GM21619 (cell line): ENCODE results near the gene DGCR2.
"Not testable (repeated sequence)": the region's sequence is repeated elsewhere in the genome, so short reads cannot be mapped to it uniquely, and the experiment has no call there.

Experiments
- ATAC-seq: cut with Tn5 transposase; IDR thresholded peaks from one replicate; pipeline ENCODE4 v1.9.1; 2021; ENCODE audit not compliant: unreplicated experiment

Gene DGCR2

DNA sequence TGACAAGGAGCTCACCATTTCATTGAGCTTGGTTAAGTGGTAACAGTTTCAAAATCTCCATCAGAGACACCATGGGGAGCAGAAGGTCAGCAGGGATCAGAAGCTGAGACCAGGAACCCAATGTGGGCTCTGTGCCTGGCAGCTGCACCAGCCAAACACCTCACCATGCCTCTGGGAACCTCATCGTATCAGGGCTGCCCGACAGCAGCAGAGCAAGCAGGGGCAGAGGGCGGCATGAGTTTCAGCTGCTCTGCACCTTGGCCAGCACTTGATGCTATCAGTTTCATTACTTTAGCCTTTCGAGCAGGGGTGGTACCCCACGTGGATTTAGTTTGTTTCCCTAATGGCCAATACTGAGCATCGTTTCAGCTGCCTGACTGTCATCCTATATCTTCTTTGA is 77.8 kb downstream of the DGCR2 start:
- no peak for ATAC-seq

DNA sequence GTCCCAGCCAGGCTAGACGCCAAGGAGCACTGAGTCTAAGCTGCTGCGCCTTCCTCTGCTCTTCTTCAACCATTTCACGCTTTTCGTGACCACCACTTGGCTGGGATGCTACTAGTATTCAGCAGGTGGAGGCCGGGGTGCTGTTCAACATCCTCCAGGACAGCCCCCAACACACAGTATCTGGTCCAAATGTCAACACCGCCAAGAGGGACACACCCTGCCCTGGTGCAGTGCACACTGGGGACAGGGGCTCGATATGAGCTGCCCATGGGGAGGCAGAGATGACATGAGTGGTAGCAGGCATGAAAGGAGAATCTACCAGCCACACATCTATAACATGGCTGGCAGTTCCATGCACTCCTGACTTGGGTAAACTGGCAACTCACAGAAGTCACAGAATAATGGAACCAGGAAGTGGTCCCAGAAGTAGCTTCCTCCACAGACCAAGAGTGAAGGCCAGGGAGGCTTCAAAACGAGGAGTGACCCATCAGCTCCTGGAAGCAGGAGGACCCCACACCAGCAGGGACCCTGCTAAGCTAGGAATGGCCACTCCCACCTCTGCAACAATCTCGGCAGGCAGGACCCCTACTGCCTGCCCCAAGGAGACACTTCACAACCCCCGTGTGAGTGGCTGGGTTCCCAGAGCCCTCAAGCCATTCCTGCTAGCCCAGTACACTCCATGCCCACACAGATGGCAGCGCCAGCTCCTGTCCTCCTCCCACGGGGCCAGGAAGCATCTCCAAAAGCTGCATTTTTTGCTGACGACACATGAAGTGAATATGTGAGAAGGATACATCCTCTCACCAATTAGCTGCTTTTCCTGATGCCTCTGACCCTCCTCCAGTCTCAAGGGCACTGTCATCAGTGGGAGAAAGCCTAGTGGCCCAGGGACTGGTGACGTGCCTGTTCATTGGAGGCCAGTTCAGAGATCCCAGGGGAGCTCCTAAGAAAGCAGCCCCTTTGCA is 78.8 kb downstream of the DGCR2 start:
- ATAC-seq = no peak

DNA sequence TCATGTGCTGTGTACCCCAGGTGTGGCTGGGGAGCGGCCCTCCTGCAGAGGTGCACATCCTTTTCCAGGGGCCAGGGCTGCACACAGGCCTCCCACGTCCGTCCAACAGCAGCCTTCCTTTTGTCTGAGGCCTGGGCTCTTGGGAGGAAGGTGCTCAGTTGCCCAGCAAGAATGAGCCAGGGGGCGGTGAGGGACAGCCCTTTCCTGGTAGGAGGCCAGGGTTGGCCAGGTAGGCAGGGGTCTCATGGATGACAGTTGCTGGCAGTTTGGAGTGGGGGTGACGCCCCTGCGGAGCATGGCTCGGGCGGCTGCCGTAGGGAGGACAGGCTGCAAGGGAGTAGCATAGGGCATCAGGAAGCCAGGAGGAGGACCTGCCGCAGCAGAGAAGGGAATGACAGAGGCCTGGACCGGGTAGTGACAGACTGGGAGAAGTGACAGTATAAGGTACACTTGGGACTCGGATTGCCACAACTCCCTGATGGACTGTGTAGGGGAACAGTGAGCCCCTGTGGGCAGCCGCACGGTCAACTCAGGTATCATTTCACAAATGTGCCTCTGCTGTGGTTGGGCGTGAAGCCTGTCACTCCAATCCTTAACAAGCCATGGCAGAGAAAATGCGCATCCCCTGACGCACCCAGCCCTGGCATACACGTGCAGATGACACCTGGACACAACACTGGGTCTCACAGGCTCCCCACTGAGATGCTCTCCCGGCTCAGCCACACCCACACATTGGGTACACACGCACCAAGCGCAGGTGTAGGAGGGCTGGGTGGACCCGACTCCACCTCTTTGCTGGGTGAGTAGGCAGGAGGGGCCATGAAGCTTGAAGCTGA is 79.7 kb downstream of the DGCR2 start:
- ATAC-seq = no peak

DNA sequence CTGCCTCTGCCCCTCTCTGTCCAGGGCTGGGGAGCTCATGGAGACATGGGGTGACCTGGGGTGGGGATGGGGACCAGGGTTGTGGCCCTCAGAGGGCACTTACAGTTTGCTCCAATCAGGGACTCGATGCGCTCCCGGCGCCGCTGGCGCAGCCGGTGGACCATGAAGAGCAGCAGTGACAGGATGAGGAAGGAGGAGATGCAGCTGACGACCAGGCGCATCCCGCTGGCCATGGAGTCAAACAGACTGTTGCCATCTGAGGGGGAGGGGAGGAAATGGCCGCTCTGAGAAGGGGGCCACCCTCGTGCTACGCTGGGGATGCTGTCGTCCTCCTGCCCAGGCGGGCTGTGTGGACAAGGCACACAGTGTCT is 80.5 kb downstream of the DGCR2 start:
- no peak for ATAC-seq

DNA sequence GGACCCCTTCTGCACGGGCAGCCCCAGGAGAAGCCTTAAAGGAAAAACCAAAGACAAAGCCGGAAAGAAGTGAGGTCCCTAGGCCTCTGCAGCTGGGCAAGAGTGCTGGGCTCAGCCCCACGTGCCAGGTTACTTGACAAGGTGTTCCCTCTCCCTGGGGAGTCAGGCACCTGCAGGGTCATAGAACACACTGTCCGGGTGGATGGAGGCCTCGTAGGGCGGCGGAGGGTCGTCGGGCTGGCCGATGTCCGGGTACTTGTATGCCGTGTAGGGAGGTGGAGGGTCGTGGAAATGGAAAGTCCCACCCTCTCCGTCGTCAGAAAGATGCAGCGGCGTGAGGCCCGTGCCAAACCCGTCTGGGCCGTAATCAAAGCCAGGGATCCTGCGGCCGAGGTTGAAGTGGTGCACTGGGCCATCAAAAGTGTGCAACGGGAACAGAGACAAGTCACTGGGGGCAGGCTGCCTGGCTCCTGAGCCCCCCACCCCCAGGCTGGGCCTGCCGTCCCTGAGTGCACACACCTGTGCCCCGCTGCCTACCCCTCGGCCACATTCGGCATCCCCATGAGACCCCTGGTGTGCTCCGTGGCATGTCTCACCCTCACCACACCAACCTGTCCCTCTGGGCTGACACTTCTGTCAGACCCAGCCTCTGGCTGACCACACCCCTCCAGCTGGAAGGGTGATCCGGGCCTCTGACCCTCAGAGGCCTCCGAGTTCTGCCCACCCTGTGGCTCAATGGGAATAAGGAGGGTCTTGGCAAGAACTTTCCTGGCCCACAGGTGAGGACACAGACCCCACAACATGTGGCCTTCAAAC is 81.1 kb downstream of the DGCR2 start:
- ATAC-seq = no peak

DNA sequence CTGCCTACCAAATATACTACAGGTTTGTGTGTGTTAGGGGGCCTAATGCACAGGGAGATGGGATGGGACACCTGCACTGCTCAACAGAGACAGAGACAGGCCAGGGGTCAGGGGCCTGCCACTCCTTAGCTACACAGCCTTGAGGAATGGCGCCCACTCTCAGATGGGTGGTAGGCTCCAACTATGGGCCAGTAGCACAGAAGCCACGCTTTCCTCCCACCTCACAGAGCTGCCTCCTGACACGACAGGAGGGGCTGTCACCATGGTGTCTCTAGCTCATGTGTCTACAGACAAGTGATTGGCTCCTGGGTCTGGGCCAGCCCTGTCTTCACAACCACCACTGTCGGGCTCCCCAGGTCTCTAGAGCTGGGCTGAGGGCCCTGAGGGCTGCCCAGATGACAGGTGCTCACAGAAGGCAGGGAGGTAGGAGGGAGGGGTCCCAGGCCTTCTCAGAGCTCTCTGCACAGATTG is 81.8 kb downstream of the DGCR2 start:
- no peak for ATAC-seq

DNA sequence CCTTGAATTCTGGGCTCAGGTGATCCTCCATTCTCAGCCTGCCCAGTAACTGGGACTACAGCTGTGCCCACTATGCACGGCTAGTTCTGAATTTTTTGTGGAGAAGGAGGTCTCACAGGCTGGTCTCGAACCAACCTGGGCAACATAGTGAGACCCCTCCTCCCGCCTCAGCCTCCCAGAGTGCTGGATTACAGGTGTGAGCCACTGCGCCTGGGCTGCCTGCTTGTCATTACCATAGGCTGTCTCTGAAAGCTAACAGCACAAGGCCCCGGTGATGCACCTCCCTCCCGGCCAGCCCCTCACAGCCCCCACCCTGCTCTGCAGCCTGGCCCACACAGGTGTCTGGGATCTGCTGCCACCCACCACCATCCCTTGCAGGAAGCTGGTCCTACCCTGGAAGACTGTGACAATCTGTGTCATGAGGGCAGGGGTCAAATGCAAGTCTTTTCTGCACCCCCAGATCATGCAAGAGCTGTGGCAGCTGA is 82.4 kb downstream of the DGCR2 start:
- no peak for ATAC-seq

DNA sequence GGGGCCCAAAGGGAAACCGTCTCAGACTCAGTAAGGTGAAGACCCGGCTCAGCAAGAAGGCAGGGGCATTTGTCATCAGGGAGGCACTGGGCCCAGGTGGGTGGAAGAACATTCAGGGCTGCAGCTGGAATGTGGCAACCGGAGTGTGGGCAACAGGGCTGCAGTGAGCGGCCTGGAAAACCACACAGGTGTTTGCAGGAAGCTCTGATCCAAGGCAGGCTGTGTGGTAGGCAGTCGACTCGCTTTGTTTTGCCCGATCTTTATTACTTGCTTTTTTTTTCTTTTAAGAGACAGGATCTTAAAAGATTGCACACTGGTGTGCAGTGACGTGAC is 82.8 kb downstream of the DGCR2 start:
- no peak for ATAC-seq

DNA sequence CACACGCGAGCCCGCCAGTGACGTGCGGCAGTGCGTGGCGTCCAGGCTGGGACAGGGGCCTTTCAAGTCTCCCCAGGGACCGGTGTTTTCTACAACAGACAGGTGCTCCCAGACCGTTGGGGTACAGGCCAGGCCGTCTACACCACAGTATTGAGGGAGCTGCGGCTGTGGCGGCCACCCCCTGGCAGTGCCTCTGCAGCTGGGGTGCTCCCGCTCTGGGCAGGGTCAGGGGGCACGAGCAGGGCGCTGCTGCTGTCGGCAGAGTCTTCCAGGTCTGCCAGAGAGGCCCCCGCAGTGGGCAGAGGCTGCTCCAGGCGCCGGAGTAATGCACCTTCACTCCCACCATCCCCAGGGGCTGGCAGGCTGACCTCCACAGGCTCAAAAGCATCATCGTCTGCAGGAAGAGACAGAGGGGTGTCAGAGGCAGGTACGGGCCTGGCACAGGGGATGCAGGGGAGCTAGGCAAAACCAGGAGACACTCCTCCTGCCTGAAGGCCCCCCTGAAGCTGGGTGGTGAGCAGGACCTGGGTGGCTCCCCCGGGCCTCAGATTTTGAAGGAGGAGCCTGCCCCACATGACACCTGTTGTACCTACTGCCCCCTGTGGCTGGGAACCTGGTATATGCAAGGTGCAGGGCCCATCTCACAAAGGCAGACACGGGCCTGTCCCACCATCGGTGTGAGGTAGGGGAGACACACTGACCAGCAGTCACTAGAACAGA is 83.3 kb downstream of the DGCR2 start:
- ATAC-seq = no peak

DNA sequence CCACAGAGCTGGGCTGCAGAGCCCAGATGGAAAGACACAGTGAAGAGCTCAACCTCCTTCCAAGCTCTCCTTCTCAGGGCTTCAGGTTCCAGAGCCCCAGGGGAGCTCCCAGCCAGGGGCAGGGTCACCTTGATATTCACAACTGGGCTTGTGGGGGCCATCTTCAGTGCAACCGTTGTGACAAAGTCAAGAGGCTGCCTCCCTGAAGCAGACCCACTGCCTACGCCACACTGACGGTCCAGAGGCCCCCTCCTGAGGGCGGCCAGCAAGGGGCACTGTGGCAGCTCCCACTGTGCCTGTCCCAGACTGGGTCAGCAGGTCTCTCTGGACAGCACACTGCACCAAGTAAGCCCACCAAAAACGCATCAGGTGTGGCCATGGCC is 84.1 kb downstream of the DGCR2 start:
- ATAC-seq = no peak

DNA sequence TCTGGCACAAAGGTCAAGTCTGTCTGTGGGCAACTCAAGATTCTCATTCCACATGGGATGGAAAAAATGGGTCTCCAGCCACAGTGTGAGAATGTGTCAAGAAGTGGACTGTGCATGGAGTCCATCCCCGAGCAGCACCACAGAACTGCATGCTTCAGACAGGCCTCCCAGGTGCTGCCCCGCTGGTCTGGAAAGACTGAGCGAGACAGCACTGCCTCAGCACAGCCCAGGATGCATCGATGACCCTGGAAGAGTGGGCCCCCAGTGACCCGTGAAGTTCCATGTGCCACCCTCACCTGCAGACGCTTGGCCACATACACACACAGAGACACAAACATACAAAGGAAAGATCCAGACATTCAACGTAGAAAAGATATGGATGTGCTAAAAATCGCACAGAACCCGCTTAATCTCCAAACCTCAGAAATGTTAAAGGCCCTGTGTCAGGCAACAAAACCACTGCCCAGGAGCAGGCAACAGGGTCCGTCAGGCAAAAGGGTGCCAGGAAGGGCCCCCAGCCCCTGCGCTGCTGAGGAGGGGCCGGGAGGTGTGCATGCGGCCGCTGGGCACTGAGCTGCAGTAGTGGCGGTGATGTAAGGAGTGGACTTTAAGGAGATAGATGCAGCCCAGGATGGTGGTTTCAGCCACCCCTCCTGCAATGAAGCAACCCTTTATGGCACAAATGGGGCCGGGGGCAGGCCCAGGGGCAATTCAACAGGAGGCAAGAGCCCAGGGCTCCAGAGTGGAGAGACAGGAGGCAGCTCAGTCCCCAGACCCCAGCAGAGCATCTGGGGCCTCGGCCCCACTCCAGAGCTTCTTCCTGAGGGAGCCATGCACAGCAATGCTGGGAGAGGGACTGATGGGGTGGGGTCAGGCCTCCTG is 84.7 kb downstream of the DGCR2 start:
- no peak for ATAC-seq

DNA sequence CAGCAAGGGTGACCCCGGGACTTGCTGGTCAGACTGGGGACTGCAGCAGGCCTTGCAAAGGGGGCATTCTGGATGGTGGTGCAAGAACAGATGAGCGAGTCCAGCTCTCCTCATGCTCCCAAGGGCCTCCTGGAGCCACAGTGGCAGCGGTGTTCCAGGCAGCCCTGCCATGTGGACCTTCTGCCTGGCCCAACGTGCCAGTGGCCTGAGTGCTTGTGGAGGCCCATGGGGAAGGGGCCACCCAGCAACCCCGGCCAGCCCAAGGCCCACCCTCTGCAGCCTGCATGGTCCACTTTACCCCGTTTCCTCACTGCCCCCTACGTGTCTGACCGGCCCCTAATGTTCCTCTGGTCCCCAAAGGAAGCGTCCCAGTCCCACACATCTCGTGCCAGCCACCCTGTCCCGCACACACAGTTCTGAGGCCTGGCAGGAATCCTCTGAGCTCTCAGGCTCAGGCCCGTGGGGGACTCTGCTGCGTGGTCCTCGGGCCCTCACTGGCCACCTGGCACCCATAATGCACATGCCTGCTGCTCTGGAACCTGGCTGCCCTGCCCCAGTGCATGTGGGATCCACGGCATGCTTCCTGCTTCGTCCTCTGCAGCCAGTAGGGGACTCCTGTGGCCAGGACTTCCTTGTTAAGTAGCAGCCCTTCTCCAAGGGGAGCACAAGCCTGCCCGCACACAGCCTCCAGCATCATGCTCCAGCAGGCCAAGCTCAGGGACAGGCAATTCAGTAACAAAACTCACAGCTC is 85.5 kb downstream of the DGCR2 start:
- no peak for ATAC-seq

DNA sequence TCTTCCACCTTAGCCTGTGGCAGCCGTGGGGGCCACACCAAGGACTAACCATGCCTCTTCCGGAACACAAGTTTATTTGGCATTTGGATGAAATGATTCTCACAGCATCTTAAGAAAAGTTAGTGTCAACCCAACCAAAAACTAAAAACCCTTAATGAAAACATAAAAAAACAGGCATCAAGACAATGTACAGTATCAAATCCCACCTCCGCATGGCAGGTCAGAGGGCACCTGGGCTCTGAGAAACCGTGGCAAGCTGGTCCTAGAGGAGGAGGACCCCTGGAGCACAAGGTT is 86.0 kb downstream of the DGCR2 start:
- no peak for ATAC-seq

DNA sequence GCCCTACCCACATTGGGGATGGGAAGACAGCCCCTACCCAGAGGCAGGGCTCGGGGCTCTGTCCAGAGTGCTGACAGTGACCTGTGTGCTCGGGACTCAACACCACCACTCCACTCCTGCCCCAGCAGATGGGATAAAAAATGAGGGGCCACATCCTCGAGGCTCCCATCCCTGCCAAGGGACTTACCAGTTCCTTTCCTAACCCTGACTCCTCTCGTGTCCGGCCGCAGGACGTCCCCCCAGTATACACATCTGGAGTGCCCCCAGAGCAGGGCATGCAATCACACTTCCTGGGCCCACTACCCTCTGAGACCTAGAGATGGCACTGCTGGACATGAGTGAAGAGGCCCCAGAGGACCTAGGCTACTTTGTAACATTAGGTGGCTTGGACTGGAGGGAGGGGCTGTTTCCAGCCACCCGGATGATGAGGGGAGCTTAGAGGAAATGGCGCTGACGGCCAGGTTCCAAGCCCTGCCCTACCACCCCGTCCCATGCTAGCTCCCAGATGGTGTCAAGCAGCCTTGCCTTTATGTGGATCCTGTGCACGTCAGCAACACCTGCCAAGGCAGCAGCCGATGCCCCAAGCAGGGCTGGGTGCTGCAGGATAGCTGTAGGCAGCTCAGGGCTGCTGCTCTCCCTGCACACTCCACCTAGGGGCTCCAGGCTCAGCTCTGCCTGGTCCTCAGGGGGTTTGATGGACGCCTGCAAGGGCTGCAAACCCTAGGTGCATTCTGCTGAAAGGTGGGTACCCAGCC is 86.6 kb downstream of the DGCR2 start:
- no peak for ATAC-seq

DNA sequence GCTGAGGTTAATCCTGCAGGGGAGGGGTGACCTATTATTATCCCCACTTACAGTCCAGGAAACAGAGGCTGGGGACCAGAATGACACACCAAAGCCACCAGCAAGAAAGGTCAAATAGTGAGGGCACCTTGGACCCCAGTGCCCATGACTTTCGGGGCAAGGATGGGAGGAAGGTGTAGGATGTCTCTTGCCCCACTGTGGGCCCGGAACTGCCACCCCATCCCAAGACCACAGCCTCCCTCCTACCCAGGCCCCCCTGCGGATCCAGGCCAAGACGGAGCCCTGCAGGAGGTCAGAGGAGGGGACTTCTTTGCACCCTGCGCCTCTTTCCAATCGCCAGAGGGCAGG is 87.1 kb downstream of the DGCR2 start:
- not testable (repeated sequence) for ATAC-seq

DNA sequence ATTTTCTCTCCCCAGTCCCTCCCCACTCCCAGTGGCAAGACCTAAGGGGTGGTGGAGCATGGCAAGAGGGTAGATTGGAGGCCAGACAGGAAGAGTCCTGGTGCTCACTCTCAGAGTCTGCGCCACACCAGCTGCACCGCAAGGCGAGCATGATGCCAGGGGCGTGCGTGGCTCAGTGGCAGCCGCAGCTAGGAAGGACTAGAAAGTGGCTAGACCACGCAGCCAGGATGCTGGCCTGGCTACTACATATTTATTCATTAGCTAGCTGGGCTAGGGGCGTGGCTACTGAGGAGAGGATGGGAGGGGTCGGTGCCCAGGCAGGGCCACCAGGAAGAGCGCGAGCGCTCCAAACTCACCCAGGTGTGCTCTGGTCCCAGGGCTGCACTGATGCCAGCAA is 87.5 kb downstream of the DGCR2 start:
- not testable (repeated sequence) for ATAC-seq

DNA sequence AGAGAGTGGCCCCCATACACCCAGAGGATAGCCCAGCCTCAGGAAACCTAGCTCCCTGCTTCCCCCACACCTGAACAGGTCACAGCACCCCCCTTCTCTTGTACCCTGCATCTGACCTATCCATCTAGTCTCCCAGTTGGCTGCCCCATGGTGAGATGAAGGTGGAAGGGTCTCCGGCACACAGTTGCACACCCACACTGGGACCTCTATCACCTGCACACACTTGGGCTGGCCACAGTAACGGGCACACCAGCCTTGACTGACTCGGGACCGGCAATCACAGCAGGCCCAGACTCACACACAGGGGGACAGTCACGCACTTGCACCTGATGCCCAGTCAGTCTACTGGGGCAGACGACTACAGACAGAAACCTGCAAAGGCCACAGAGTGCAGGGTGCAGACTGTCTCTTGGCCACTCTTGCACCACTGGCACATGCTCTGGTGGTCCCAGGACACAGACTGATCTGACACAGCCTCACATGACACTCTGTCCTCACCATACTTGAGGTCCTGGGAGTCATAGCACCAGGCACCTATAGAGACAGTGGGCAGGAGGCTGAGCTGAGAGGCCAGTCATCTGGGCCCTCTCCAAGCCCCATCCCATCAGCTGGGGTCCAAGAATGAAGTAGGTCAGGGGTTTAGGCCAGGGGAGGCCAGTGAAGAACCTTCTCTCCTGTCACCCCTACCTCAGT is 88.0 kb downstream of the DGCR2 start:
- ATAC-seq = not testable (repeated sequence)

DNA sequence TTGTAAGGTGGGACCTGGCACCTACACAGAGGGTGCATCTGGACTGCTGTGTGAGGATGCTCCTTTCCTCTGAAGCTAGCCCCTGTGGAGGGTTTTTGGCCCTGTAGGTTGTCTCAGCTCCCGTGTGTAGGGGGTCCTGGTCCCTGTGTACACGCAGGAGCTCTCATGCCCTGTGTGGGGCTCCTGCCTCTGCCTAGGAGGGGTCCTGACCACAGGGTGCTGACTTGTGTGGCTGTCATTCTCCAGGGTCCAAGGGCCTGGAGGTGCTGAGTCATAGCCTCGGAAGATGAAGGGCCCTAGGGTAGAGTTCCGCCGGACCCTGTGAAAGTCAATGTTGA is 88.7 kb downstream of the DGCR2 start:
- not testable (repeated sequence) for ATAC-seq
